HG03095 (cell line): ENCODE data around the gene MMP14.
"Not testable (repeated sequence)": the region's sequence is repeated elsewhere in the genome, so short reads cannot be mapped to it uniquely, and the experiment has no call there.

ENCODE experiments used
- ATAC-seq: cut with Tn5 transposase; IDR thresholded peaks from one replicate; pipeline ENCODE4 v1.9.1; 2021; ENCODE audit warnings: moderate library complexity; ENCODE audit not compliant: unreplicated experiment

MMP14 gene

GRCh38 chr14:22814373-22814772 lies 22.0 kb upstream of the MMP14 start:
- ATAC-seq, result no peak

GRCh38 chr14:22814941-22815713 lies 21.3 kb upstream of the MMP14 start, which contains the start of gene SLC7A7:
SLC7A7 (minus strand) TSS chr14:22815435; CDS start chr14:22813398, 2,037 bp downstream.
- ATAC-seq, result no peak

- ATAC-seq, result peak; percentile 46
Measured at GRCh38 chr14:22819151-22819988, 17.0 kb upstream of the MMP14 start.

- no peak for ATAC-seq
Measured at GRCh38 chr14:22820731-22821130, 15.7 kb upstream of the MMP14 start.

GRCh38 chr14:22821193-22822015 lies 15.0 kb upstream of the MMP14 start:
- no peak for ATAC-seq

GRCh38 chr14:22822016-22822570 lies 14.3 kb upstream of the MMP14 start:
- no peak for ATAC-seq

GRCh38 chr14:22822571-22823098 lies 13.8 kb upstream of the MMP14 start:
- peak; percentile 45 for ATAC-seq

- ATAC-seq, result no peak
Measured at GRCh38 chr14:22824711-22825359, 11.6 kb upstream of the MMP14 start.

GRCh38 chr14:22829076-22829660 lies 7.2 kb upstream of the MMP14 start:
- not testable (repeated sequence) for ATAC-seq

GRCh38 chr14:22829661-22830442 lies 6.5 kb upstream of the MMP14 start, which contains the start of gene MRPL52:
MRPL52 (plus strand) TSS chr14:22829887; CDS start chr14:22829913, 26 bp downstream.
- ATAC-seq, result peak; percentile 82

GRCh38 chr14:22830443-22831010 lies 5.9 kb upstream of the MMP14 start:
- ATAC-seq, result no peak

GRCh38 chr14:22835505-22835904 lies 880 bp upstream of the MMP14 start:
- ATAC-seq, result no peak

- no peak for ATAC-seq
Measured at GRCh38 chr14:22837114-22837749, 847 bp downstream of the MMP14 start.

GRCh38 chr14:22837750-22838538 lies 1.6 kb downstream of the MMP14 start:
- no peak for ATAC-seq

GRCh38 chr14:22838631-22839041 lies 2.3 kb downstream of the MMP14 start:
- no peak for ATAC-seq

- no peak for ATAC-seq
Measured at GRCh38 chr14:22839159-22839779, 2.9 kb downstream of the MMP14 start.

- no peak for ATAC-seq
Measured at GRCh38 chr14:22841311-22841710, 4.9 kb downstream of the MMP14 start.
